ENCODE results near the gene PI4KB. TPM values are rescaled to one million over a fixed set of nuclear protein-coding genes. Genes with fewer than 3 reads are reported as not detected.
A peak's percentile ranks its signal among the peaks of the same experiment; 100 is the strongest.

Gene PI4KB
- total RNA-seq, 4 donors from 2014 or later = 69.9 to 100 (median 72.3) TPM

GRCh38 chr1:151344291-151344690 is 17.1 kb upstream of the PI4KB start:
- H3K27ac ChIP-seq = no peak overlapping the region
- H3K9me3 ChIP-seq = no peaks in the 10 kb centered on the region
- WGBS, 2 donors = 76 to 84% methylated on average over 6 of the region's 6 CpGs
- peaks cover 0 to 29% (median 9%) of the 10 kb centered on the region in 4 donors for H3K4me1 ChIP-seq
- no peak overlapping the region for H3K4me3 ChIP-seq
- peaks cover 0 to 35% (median 19%) of the 10 kb centered on the region in 3 donors for H3K36me3 ChIP-seq
- no peaks in the 10 kb centered on the region for H3K27me3 ChIP-seq
- TF ChIP-seq CTCF (IDR thresholded peaks at IDR 0.05) = no peak
- TF ChIP-seq EP300 (IDR thresholded peaks at IDR 0.05) = no peak
- no peak for TF ChIP-seq POLR2A (IDR thresholded peaks at IDR 0.05)
- DNase-seq (ENCODE audit: low spot score in 2 of 2) = no peak

GRCh38 chr1:151343587-151343986 is 16.4 kb upstream of the PI4KB start:
- H3K4me1 ChIP-seq = peaks cover 0 to 29% (median 9%) of the 10 kb centered on the region in 4 donors
- TF ChIP-seq POLR2A (IDR thresholded peaks at IDR 0.05) (no peak), CTCF (IDR thresholded peaks at IDR 0.05) (no peak), EP300 (IDR thresholded peaks at IDR 0.05) (no peak)
- no peak overlapping the region for H3K4me3 ChIP-seq
- no peak overlapping the region for H3K27ac ChIP-seq
- no peaks in the 10 kb centered on the region for H3K27me3 ChIP-seq
- H3K9me3 ChIP-seq = no peaks in the 10 kb centered on the region
- H3K36me3 ChIP-seq = peaks cover 0 to 35% (median 19%) of the 10 kb centered on the region in 3 donors
- 75 to 80% methylated on average over 9 of the region's 9 CpGs for WGBS, 2 donors
- DNase-seq (ENCODE audit: low spot score in 2 of 2) = no peak

DNA sequence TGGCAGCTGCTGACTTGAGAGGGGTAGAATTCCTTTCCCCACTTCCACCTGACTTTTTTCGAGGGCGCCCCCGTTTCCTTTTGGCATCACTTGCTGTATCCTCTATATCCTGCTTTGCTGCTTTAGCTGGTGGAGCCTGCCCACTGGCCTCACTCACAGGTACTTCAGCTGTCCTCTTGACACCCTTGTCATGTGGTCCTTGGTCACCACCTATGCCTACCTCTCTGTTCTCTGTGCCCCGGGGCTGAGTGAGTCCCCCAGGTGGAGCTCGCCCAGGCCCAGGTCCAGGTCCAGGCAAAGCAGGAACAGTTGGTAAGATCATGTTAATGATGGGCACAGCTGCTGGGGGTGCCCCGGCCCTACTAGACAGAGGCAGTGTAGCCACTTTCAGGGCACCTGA is 15.4 kb upstream of the PI4KB start:
- DNase-seq (ENCODE audit: low spot score in 2 of 2) = no peak
- no peaks in the 10 kb centered on the region for H3K9me3 ChIP-seq
- H3K4me1 ChIP-seq = peaks cover 0 to 25% (median 7%) of the 10 kb centered on the region in 4 donors
- TF ChIP-seq POLR2A (IDR thresholded peaks at IDR 0.05) = no peak
- TF ChIP-seq EP300 (IDR thresholded peaks at IDR 0.05) = no peak
- no peak for TF ChIP-seq CTCF (IDR thresholded peaks at IDR 0.05)
- WGBS, 2 donors = 89 to 96% methylated on average over 6 of the region's 6 CpGs
- H3K36me3 ChIP-seq = peaks cover 0 to 35% (median 19%) of the 10 kb centered on the region in 3 donors
- H3K27me3 ChIP-seq = no peaks in the 10 kb centered on the region
- no peak overlapping the region for H3K4me3 ChIP-seq
- no peak overlapping the region for H3K27ac ChIP-seq

DNA sequence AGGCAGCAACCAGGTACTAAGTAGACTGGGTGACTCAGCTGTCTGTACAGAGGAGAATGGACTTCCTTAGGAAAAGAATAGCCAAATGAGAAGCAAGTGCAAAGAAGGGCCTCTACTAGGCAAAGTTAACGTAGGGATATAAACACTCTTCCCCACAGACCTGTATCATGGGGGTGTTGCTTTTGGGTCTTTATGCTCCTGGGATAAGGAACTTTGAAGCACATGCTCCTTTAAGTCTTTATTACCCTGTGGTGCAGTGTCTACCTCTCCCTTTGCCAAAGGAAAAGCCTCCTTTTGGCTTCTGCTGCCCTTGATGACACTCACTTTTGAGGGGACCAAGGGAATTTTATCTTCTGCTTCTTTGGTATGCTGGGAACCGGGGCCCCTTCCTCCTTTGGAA is 14.8 kb upstream of the PI4KB start:
- TF ChIP-seq POLR2A (IDR thresholded peaks at IDR 0.05) = no peak

GRCh38 chr1:151340870-151341754 is 13.9 kb upstream of the PI4KB start:
- Histone ChIP-seq H3K27ac (peak overlapping the region; percentile 38 to 69 (median 54)), H3K4me3 (no peak overlapping the region), H3K9me3 (no peaks in the 10 kb centered on the region), H3K4me1 (peaks cover 0 to 18% (median 5%) of the 10 kb centered on the region in 4 donors), H3K36me3 (peaks cover 0 to 35% (median 19%) of the 10 kb centered on the region in 3 donors), H3K27me3 (no peaks in the 10 kb centered on the region)
- TF ChIP-seq EP300 (IDR thresholded peaks at IDR 0.05) (peak; percentile 20 to 59), POLR2A (IDR thresholded peaks at IDR 0.05) (no peak), CTCF (IDR thresholded peaks at IDR 0.05) (peak; percentile 55 to 87 (median 70))
- peak in 1 of 2 donors; percentile 73 for DNase-seq (ENCODE audit: low spot score in 2 of 2)
- 28 to 30% methylated on average over 7 of the region's 7 CpGs for WGBS, 2 donors

More for the DNA sequence above, 14.8 kb upstream of the PI4KB start:
- Histone ChIP-seq H3K9me3 (no peaks in the 10 kb centered on the region), H3K36me3 (peaks cover 0 to 35% (median 19%) of the 10 kb centered on the region in 3 donors), H3K27me3 (no peaks in the 10 kb centered on the region), H3K27ac (no peak overlapping the region), H3K4me3 (no peak overlapping the region), H3K4me1 (peaks cover 0 to 23% (median 7%) of the 10 kb centered on the region in 4 donors)
- no peak for DNase-seq (ENCODE audit: low spot score in 2 of 2)
- 80 to 87% methylated on average over 2 of the region's 2 CpGs for WGBS, 2 donors
